OCI-LY7 (cell line): Measurements from ENCODE around the gene MOB3A. TPM values are rescaled to one million over a fixed set of nuclear protein-coding genes. Genes with fewer than 3 reads are reported as not detected.

Experiments used
- BruUV-seq: library from RNA; stranded (reverse); fragments of 400-500 nt; replicated peaks from 2 replicates; lab custom pipeline; 2021; lab: Mats Ljungman, UMichigan
- CTCF ChIA-PET: fragments of 300-600 bp; sonication (Branson Sonifier 250); formaldehyde crosslinking; loops from one replicate; lab custom pipeline; 2022; ENCODE audit warnings: antibody characterized with exemption; ENCODE audit not compliant: unreplicated experiment; lab: Charles Lee
- POLR2A ChIA-PET: fragments of 300-600 bp; sonication (Branson Sonifier 250); formaldehyde crosslinking; loops from one replicate; lab custom pipeline; 2022; ENCODE audit warnings: antibody characterized with exemption; lab: Charles Lee
- DNase-seq: peaks from one replicate; pipeline ENCODE4 v3.0.0-alpha.2; 2015; ENCODE audit warnings: low spot score
- H2AFZ ChIP-seq: fragments of 200-600 bp; sonication (generic), shearing (Covaris generic); 2 replicates; pipeline ENCODE4 v1.6.1; 2014; ENCODE audit warnings: mild to moderate bottlenecking, antibody characterized with exemption, low read length, moderate library complexity
- H3K27ac ChIP-seq: fragments of 200-600 bp; sonication (generic); 2 replicates; pipeline ENCODE4 v1.5.1; 2014; ENCODE audit warnings: mixed run types, low read depth, mild to moderate bottlenecking, moderate library complexity, low read length, inconsistent platforms; ENCODE audit not compliant: poor library complexity, severe bottlenecking
- H3K36me3 ChIP-seq: fragments of 200-600 bp; sonication (generic); 2 replicates; pipeline ENCODE4 v1.6.1; 2014; ENCODE audit warnings: mild to moderate bottlenecking, antibody characterized with exemption, low read length, moderate library complexity, mixed read lengths; ENCODE audit not compliant: insufficient read depth
- H3K4me1 ChIP-seq: fragments of 200-600 bp; sonication (generic); 2 replicates; pipeline ENCODE4 v1.5.1; 2014; ENCODE audit warnings: mild to moderate bottlenecking, low read length; ENCODE audit not compliant: insufficient read depth, poor library complexity, severe bottlenecking
- H3K4me2 ChIP-seq: fragments of 200-600 bp; sonication (generic); 2 replicates; pipeline ENCODE4 v1.6.1; 2014; ENCODE audit warnings: mild to moderate bottlenecking, low read length
- H3K4me3 ChIP-seq: fragments of 200-600 bp; sonication (generic); 2 replicates; pipeline ENCODE4 v1.5.1; 2014; ENCODE audit warnings: mild to moderate bottlenecking, low read depth, low read length; ENCODE audit not compliant: poor library complexity, severe bottlenecking
- H3K79me2 ChIP-seq: fragments of 200-600 bp; sonication (generic); 2 replicates; pipeline ENCODE4 v1.6.1; 2016; ENCODE audit warnings: low read depth, mild to moderate bottlenecking, low read length, moderate library complexity, mixed read lengths; ENCODE audit not compliant: insufficient read depth
- H3K9me2 ChIP-seq: fragments of 200-600 bp; sonication (generic); 2 replicates; pipeline ENCODE4 v1.6.1; 2016; ENCODE audit warnings: mild to moderate bottlenecking, low read length, mixed read lengths; ENCODE audit not compliant: insufficient read depth
- H3K9me3 ChIP-seq: fragments of 200-600 bp; sonication (generic); 2 replicates; pipeline ENCODE4 v1.6.1; 2014; ENCODE audit warnings: mild to moderate bottlenecking, mixed run types, low read length, mixed read lengths
- H4K20me1 ChIP-seq: fragments of 200-600 bp; sonication (generic); 2 replicates; pipeline ENCODE4 v1.6.1; 2014; ENCODE audit warnings: mild to moderate bottlenecking, antibody characterized with exemption, low read length, moderate library complexity, mixed read lengths; ENCODE audit not compliant: insufficient read depth
- EZH2phosphoT487 ChIP-seq: fragments of 200-600 bp; sonication (generic); IDR thresholded peaks from 2 replicates; pipeline ENCODE4 v1.6.1; 2018; ENCODE audit warnings: low read depth, borderline replicate concordance, mild to moderate bottlenecking, mixed run types, antibody characterized with exemption, low read length, moderate library complexity, mixed read lengths
- intact Hi-C: fragments of 100-400 bp; cut with micrococcal nuclease; formaldehyde crosslinking; loops from one replicate; pipeline ENCODE4 v1.10.0; 2022; ENCODE audit not compliant: unreplicated experiment
- total RNA-seq, 2 experiments: library from RNA; depleted of rRNA in 1 of 2; stranded (reverse); fragments of >200 nt in 1 of 2; shearing (Covaris generic) in 1 of 2; gene quantifications; 2 replicates each; pipeline ENCODE4 v1.2.3, GENCODE V29; 2014 to 2022
- TF ChIP-seq, protein P1 (sequence below): fragments of 200-600 bp; sonication (generic); conservative IDR thresholded peaks from 2 replicates; pipeline ENCODE4 v1.5.1; 2014; ENCODE audit warnings: mild to moderate bottlenecking, antibody characterized with exemption, low read length, moderate library complexity, mixed read lengths

Gene MOB3A
- total RNA-seq, 2 experiments from 2014 or later = 54.6 to 111 TPM

DNA sequence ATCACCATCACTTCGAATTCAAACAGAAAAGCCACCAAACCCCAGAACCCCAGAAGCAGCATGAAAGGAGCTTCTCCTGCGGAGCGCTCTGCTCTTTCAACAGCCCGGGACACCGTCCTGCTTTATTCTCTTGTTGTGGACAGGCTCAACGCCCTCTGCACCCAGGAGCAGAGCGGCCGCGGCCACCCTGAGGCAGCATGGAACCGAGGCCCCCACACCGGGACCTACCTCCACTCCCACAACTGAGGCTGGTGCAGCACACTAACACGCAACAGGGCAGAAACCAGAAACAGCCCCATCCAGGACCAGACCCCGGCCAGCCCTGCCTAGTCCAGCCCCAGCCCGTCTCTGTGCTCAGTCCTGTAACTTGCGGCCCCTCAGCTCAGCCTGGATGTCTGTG, 48.1 kb upstream of the MOB3A start:
- no TSS peak for BruUV-seq
- no peak for DNase-seq
- H3K4me1 ChIP-seq = peaks cover 8% of the 10 kb centered on the region
- H4K20me1 ChIP-seq = no peaks in the 10 kb centered on the region
- peaks cover 86% of the 10 kb centered on the region for H3K79me2 ChIP-seq
- H3K9me2 ChIP-seq = no peaks in the 10 kb centered on the region
- ChIA-PET CTCF (no interaction called here), POLR2A (no interaction called here)
- H3K36me3 ChIP-seq = peaks cover 43% of the 10 kb centered on the region
- no peaks in the 10 kb centered on the region for H3K9me3 ChIP-seq
- no peak overlapping the region for H3K27ac ChIP-seq
- intact Hi-C loops = no loop called here
- no peak for TF ChIP-seq EZH2phosphoT487
- TF ChIP-seq, protein P1, sequence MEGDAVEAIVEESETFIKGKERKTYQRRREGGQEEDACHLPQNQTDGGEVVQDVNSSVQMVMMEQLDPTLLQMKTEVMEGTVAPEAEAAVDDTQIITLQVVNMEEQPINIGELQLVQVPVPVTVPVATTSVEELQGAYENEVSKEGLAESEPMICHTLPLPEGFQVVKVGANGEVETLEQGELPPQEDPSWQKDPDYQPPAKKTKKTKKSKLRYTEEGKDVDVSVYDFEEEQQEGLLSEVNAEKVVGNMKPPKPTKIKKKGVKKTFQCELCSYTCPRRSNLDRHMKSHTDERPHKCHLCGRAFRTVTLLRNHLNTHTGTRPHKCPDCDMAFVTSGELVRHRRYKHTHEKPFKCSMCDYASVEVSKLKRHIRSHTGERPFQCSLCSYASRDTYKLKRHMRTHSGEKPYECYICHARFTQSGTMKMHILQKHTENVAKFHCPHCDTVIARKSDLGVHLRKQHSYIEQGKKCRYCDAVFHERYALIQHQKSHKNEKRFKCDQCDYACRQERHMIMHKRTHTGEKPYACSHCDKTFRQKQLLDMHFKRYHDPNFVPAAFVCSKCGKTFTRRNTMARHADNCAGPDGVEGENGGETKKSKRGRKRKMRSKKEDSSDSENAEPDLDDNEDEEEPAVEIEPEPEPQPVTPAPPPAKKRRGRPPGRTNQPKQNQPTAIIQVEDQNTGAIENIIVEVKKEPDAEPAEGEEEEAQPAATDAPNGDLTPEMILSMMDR = no peak
- H3K4me3 ChIP-seq = no peak overlapping the region
- no peak overlapping the region for H3K4me2 ChIP-seq
- H2AFZ ChIP-seq = no peak overlapping the region

GRCh38 chr19:2142173-2142829, 46.2 kb upstream of the MOB3A start:
- Histone ChIP-seq H3K4me1 (no peaks in the 10 kb centered on the region), H3K4me2 (no peak overlapping the region), H3K27ac (no peak overlapping the region), H2AFZ (no peak overlapping the region), H3K36me3 (peaks cover 54% of the 10 kb centered on the region), H4K20me1 (no peaks in the 10 kb centered on the region), H3K9me2 (no peaks in the 10 kb centered on the region), H3K9me3 (no peaks in the 10 kb centered on the region), H3K79me2 (peaks cover 67% of the 10 kb centered on the region), H3K4me3 (no peak overlapping the region)
- intact Hi-C loops = no loop called here
- TF ChIP-seq EZH2phosphoT487 = no peak
- TF ChIP-seq, protein P1 = no peak
- POLR2A ChIA-PET = interaction anchor here (1.8 kb wide), 1 partner anchor 9 kb away, joined by 3 read pairs; the partner anchor contains the start of gene AP3D1
- no peak for DNase-seq
- no TSS peak for BruUV-seq
- CTCF ChIA-PET = no interaction called here

GRCh38 chr19:2140138-2140569, 44.0 kb upstream of the MOB3A start:
- Histone ChIP-seq H3K9me2 (no peaks in the 10 kb centered on the region), H4K20me1 (no peaks in the 10 kb centered on the region), H3K9me3 (no peaks in the 10 kb centered on the region), H2AFZ (no peak overlapping the region), H3K27ac (no peak overlapping the region), H3K79me2 (peaks cover 46% of the 10 kb centered on the region), H3K36me3 (peaks cover 59% of the 10 kb centered on the region), H3K4me2 (no peak overlapping the region), H3K4me1 (no peaks in the 10 kb centered on the region), H3K4me3 (no peak overlapping the region)
- intact Hi-C loops = no loop called here
- TF ChIP-seq, protein P1 = no peak
- TF ChIP-seq EZH2phosphoT487 = no peak
- POLR2A ChIA-PET = no interaction called here
- DNase-seq = no peak
- BruUV-seq = no TSS peak
- CTCF ChIA-PET = interaction anchor here (0.6 kb wide), 1 partner anchor 229 kb away, joined by 5 read pairs; no protein-coding TSS in a partner anchor
